ENCODE measurements around the gene TUBAL3. TPM values are rescaled to one million over a fixed set of nuclear protein-coding genes. Genes with fewer than 3 reads are reported as not detected.

Gene TUBAL3
- under 1 TPM in 7 of 10 donors, not detected in 3; 0.13 to 0.33 (median 0.14) TPM for polyA plus RNA-seq (ENCODE audit: insufficient read length in 10 of 10)
- long read RNA-seq, donor 1, result 0 reads
- long read RNA-seq, donor 2, partial matches to known transcripts, result 185 of 185 reads
- long read RNA-seq, donor 2, other reads (novel, unspliced or antisense), result 0 of 185 reads
- long read RNA-seq, donor 3, result 0 reads
- long read RNA-seq, donor 4, result 0 reads
- long read RNA-seq, donor 5, result 0 reads
- long read RNA-seq, donor 6, result 0 reads
- long read RNA-seq, donor 7, result 0 reads
- long read RNA-seq, donor 8, result 0 reads
- long read RNA-seq, donor 9, result 0 reads

DNA sequence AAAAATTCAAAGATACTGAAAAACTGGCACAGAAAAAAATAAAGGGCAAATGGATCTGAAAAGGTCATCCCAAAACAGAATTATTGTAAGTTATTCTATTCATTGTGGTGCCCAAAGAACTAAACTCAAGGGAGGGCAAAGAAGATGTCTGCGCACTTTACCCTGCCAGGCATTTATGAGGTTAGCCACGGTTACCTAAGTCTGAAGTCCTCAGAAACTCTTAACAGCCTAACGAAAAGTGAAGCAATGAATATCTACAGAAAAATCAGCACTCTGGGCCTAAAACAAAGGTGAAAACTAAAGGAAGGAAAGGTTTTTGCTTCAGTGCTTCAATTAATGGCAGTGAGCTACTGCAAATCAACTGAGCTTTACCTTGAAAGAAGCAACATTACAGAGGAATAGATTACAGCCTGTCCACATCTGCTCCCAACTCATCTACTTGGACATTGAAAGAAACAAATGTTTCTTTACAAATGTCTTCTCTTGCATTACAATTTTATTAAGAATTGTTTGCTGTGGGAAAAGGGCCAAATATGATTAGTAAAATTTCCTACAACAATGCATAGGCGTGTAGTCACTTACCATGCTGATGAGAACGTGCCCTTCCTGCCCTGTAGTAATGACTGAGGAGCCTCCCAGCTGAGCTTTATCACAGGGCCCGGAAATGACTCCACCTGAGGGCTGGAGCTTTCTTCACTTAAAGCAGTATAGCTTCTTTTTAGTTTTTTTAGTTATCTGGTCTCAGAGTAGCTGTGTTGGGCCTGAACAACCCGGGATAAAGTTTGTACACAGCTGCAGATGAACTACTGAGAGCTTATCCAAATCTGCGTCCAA, at the start of gene TUBAL3:
TSS of gene TUBAL3 (minus strand) at position 621 of the 834 bp plus-strand sequence. CDS start at position 585, 36 bp downstream.
- DNase-seq, result no peak

DNA sequence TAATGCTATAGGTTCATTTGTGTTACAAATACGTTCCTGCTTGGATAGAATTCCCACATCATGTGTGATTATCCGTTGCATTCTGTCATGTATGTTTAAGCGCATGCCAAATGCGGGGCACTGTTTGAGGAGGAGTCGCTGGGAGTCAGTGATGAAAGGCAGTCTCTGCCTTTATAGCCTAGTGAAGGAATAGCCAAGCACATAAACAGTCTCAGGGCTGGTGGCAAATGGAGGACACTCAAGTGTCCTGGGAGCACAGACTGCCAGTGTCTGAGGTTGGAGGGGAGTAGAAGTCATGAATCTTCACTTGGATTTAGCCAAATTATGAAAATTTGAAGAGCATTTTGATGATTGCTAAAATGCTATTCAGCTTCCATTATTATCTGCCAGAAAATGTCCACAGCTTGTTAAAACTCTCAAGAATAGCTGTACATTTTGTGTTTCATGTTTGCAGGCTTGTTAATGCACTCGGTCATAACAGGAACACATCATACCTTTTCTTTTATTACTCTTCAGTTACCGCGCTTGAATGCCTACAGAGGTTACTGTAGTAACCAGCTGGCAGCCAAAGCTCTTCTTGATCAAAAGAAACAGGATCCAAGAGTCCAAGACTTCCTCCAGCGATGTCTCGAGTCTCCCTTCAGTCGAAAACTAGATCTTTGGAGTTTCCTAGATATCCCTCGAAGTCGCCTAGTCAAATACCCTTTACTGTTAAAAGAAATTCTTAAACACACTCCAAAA, 49.3 kb upstream of the TUBAL3 start:
- DNase-seq, result no peak

DNA sequence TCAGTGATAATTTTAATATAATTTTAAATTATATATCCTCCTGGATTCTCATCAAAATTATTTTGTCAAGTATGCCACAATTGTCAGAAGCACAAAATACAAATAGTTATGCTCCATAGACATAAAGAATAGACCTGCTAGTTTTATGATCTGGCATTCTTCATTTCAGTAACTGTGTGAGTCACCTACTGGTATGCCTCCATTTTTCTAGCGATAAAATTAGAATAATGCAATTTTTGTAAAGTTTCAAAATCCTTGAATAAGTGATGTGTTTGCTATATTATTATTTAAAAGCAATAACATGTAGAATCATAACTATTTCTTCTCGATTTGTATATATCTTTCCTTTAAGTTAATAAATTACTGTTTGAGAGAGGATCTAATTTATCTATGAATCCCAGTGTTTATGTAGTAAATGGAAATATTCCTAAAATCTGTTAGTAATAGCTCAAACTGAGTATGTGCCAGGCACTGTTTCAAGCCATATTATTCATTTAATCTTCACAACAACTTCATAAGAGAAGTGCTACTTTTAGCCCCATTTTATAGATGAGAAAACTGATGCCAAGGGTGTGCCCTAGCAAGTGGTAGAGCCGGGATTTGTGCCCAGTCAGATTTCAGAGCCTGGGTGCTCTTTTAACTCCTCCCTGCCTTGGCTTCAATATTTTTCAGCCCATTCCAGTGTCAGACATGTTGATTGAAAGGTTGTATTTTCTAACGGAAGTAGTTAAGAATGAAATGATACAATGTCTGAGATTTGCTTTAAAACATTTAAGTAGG, 46.2 kb upstream of the TUBAL3 start:
- peak in 1 of 3 donors; percentile 34 for DNase-seq

DNA sequence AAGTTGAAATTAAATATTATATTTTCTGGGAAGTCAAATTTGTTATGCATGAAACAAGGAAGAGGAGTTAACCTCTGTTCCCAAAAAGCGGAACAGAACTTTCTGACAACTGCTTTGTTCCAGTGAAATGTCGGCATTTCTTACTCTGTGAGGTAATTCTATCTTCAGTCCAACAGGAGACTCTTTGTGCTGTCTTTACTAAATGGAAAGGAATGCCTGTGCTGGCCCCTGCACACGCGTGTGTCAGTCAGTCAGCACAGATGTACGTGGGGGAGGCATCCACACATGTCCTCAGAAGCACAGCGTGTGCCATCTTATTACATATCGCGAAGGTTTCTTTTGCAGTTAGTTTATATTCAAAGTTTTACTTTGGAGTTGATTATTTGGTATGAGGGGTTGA, 45.2 kb upstream of the TUBAL3 start:
- peak; percentile 82 to 86 (median 84) for DNase-seq

DNA sequence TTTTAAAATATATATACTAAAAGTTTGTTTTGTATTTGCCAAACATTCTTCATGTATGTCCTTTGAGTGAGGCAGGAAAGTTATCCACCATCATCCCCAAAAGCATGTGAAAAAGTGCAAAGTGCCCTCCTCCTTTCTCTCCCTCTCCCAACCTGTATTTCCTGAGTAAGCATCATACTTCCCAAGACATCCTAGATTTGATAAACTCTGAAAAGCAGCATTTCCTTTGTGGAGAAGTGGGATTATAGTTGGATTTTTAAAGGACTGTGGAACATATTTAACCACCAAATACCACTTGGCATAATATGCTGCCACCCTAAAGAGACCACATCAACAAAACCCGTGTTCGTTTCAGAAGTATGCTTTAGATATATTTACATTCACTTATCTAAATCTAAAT, 44.6 kb upstream of the TUBAL3 start:
- DNase-seq, result peak in 1 of 3 donors; percentile 44

DNA sequence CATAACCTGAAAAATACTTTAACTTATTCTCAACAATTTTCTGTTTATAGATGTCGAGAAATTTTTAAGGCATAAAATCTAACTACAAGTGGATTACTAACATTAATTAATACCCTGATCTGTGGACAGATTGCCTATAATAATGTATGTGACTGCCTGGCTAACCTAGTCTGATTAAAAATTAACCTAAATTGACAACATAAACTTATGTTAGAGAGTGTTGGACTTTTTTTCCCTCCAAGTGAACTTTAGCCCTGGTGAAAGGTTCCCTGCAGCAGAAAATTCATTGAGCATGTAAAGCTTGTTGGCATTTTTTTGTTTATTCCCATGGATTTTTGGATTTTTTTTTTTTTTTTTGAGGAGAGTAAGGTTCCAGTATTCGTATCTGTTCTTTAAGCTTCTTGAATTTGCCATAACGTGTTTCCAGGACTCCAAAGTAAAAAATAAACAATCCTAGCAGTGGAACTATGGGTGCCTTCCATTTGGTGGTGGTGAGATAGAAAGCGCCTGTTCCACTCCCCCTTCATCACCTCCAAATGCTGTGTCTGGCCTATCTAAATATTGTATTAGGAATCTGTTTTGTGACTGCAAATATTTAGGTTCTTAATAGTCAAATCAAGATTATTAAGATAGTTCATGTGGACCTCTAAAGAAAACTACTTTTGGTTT, 43.8 kb upstream of the TUBAL3 start:
- peak in 1 of 3 donors; percentile 43 for DNase-seq

DNA sequence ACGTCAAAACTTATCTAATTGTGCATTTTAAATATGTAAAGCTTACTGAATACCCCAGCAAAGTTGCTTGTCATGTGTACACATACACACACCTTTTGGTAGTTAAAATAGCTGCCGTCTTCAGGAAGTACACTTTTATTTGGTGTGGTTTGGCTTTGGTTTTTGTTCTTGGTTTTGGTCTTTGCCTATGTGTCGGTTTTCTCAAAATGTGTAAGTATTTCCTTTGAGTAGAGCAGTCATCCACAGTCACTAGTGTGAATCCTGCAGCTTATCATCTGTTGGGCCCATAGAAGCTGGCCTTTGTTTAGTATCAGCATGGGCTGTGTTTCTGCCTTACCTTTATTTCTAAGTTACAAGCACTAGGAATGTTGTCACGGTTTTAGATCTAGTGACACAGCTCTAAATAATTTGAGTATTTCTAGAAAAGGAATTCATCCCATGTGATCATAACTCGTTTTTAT, 43.0 kb upstream of the TUBAL3 start:
- peak in 1 of 3 donors; percentile 67 for DNase-seq

DNA sequence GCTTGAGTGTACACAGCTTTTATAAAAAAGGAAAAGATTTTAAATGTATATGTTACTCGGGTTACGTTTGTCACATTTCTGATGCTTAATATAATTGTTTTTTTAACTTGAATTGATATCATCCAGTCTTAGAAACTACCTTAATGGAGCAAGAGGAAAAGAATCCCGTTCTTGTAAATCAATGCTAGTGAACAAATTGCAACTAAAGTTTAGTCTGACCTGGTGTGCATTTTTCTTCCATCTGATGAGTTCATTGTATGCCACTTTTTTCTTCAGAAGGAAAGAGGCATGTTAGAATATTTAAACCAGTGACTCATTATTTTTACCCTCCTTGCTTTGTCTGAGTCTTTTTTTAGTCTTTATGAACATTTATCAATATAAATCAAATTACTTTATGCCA, 42.4 kb upstream of the TUBAL3 start:
- peak in 1 of 3 donors; percentile 55 for DNase-seq

DNA sequence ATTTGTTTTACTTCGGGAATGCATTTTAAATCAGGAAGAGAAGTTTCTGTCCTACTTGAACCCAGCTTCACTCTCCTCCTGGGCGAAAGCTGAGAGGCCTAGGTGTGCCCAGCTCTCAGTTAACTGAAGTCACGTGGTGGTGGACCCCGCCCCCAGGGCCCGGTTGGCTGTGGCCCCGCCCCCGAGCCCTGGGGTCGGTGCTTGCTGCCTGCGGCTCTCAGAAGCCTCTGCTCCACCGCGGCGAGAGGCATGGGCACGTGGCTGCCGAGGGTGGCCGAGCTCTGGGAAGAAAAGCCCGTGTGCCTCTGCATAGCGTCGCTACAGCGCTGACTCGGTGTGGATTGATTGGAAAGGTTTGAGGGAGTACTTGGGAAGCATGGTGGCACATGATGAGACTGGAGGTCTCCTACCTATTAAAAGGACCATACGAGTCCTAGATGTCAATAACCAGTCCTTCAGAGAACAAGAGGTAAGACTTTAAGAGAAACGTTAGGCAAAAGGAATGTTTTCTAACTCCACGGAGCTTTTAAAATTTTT, 41.8 kb upstream of the TUBAL3 start:
- peak; percentile 92 to 96 (median 93) for DNase-seq

DNA sequence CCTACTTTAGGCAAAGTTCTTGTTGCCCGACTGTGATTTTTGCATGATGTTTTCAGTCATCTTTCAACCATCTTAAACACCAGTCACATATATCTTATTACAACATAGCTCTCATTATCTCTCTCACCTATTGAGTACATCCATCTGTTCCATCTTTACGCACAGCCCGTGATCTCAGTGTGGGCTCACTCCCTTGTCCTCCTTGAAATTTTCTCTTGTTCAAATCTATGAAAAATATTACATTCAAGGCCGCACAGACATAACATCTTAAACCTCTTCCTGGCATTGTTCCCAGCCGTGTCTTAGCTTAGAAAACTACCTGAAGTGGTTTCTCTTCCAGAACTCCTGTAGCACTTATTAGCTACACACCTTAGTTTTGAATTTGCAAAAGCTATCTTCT, 40.4 kb upstream of the TUBAL3 start:
- DNase-seq, result no peak

DNA sequence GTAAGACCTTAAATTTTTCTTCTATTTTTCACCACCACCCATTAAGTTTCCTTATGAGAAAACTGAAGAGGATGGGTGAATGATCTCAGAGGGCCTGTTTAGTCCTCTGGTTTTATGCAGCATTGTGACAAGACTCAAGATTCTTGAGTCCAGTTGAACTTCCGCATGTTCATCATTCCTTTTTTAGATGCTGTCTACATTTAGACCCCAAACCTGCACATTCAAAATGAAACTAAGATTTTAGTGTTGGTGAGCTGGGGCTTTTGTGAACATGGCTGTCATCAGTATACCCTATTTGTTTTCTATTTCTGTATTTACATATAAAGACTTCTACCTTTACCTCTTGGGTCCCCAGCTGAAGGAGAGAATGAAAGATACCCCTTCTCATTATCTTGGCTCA, 38.8 kb upstream of the TUBAL3 start:
- no peak for DNase-seq

DNA sequence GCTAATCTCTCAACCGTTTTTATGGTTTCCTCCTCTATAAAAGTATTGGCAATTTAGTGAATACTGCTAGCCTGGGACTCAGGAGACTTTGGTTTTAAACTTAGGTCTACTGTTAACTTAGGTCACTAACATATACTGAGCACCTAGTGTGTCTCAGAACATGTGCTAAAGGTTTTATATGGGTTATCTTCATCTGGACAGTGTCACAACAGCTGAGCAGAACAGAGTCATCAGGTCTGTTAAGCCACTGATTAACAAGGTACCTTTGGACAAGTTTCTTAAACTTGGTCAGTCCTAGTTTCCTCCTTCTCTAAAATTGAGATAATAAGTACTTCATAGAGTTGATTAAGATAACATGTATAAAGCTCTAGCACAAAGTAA, 38.4 kb upstream of the TUBAL3 start:
- no peak for DNase-seq

DNA sequence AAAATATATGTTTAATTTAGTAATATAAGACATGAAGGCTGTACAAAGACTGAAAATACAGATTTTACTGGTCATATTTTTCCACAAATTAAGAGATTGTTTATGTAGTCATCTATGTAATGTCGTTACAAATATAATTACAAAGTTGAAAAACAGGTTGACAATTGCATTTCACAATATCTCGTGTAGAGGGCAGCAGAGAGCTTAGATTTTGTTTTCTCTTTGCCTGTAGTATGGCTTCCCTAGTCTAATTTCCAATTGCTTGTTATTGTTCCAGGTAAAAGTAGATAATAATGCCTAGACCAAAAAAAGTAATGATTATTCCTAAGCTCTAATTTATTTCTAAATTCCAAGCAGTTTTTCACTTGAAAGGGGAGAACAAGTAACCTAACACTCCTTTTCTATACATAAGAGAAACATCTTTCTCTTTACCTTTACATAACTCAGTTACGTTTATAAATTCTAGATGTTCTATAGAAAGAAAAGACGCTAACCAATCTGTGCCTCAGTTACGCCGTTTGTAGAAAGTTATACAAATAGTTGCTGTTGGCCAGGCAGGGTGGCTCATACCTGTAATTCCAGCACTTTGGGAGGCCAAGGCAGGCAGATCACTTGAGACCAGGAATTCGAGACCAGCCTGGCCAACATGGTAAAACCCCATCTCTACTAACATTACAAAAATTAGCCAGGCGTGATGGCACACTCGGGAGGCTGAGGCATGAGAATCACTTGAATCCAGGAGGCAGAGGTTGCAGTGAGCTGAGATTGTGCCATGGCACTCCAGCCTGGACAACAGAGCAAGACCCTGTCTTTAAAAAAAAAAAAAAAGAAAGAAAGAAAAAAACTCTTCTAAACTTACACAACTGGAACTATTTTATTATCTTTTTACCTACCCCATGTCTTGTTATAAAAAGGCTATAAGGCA, 37.7 kb upstream of the TUBAL3 start:
- peak in 2 of 3 donors; percentile 54 to 72 for DNase-seq

DNA sequence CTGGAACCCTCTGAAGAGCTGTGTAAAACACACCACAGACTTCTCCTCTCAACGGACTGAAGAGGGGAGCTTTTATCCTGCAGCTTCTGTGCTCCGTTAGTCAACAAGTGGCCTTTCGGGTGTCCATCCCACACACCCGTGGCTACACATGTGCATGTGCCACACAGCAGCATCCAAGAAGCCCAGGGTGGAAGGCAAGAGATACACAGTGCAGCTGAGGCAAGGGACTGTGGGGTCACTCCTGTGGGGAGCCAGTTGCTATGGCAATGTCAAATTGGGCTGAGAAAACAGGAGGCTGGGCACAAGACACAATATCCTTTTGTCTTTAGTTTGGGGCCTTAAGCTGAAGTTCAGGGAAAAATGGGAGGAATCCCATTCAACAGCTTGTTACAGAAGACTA, 36.5 kb upstream of the TUBAL3 start:
- DNase-seq, result no peak

DNA sequence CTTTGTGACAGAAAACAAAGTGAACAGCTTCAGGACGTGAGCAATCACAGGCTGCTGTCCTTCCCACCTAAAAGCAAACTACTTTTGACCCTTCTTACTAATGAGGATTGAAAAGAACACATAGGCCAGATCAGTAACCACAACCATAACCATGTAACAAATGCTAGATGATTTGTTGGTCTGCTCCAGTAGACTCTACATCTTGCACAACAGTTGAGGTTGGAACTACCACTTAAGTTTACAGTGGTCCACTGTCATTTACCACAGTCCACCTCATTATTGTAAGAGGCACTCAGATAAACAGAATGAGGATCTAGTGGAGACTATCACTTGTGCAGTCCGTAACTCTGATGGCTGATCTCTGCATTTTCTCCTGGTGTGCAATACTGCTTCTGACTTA, 35.6 kb upstream of the TUBAL3 start:
- DNase-seq, result no peak

DNA sequence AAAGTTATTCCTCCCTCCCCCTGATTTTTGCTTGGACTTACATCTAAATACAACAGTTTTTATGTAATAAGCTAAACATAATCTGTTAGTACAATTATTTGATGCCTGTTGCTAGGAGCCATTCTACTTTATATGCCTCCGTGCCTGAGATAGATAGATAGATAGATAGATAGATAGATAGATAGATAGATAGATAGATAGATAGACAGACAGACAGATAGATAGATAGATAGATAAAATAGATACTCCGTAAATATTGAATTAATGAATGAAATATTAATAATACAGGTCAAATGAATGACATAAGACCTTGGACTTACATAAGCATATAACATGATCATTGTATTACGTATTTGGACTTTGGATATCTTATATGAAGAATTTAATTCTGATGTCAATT, 30.7 kb upstream of the TUBAL3 start:
- no peak for DNase-seq

DNA sequence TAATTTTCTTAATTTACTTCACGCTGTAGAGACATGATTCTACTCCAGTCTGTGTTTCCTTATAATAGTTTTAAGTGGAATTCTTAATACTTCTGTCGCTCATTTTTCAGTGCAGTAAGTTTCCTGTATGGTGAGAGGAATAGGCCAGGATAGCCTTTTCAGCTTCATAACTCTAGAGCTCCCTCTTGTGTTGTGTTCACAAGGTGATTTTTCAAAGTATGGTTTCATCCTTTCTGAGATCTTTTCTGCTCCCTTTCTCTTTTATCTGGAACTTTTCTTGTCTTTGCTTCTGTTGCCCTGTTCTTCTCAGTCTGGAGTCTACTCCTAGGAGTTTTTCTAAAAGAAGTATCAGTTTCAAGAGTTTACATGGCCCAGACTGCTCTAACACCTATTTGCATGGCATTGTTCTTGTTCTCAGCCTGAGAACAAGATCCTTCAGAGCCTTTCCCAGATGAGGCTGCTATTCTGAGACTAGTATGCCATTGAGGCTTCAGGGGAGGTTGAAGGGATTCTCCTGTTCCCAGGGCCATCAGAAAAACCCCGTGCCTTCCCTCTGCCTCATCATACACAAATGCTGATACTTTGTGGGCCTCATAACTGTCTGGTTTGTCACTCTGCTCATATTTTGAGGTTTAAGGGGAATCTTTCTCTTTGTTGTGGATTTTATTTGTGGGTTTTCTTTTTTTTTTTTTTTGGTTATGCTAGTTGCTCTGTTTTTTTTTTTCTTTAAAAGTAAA, 29.6 kb upstream of the TUBAL3 start:
- DNase-seq, result peak in 2 of 3 donors; percentile 36 to 75

DNA sequence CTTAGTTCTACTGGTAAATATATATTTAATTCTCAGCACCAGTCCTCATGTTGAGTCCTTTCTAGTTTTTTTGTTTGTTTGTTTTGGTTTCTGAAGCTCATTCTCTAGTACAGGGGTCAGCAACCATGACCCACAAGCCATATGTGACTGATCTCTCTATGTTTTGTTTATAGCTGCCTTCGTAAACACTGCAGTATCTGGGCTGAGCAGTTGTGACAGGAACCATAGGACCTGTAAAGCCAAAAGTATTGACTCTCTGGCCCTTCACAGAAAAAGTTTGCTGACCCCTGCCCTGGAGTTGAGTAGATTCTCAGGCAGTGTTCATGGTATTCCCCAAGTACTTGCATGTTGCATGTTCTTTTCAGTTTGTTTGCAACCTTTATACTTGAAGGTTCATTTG, 28.6 kb upstream of the TUBAL3 start:
- DNase-seq, result no peak

DNA sequence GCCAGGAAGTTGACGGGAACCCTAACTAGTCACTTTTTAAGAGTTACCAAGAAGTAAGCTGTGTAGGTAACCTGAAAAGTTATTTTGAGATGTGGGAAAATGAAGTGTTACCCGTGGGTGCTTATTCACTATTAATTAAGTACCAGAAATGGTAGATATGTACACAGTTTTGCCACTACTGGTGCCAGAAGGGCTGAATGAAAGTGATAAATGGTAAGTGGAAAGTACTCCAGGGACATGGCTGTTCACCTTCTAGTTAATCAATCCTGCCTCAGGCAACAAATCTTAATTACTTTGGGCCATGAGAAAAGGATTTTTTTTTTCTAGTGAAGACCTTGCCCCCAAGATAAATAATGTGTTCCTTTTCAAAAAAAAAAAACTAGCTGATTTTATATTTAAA, 23.5 kb upstream of the TUBAL3 start:
- no peak for DNase-seq
